Hematopoietic multipotent progenitor cell (in vitro differentiated cells): ENCODE measurements around the gene TTR. TPM values are rescaled to one million over a fixed set of nuclear protein-coding genes. Genes with fewer than 3 reads are reported as not detected.

Source experiments
- DNase-seq, 3 donors: peaks; one replicate each; pipeline ENCODE4 v3.0.0-alpha.2; 2011 to 2015; ENCODE audit warnings: low read depth in 2 of 3, low spot score in 2 of 3
- total RNA-seq: library from RNA; depleted of rRNA; stranded (reverse); fragments of >200 nt; gene quantifications from one replicate; pipeline ENCODE4 v1.2.3, GENCODE V29; 2012

TTR gene
- total RNA-seq, 1 donor: under 0.01 TPM

DNA sequence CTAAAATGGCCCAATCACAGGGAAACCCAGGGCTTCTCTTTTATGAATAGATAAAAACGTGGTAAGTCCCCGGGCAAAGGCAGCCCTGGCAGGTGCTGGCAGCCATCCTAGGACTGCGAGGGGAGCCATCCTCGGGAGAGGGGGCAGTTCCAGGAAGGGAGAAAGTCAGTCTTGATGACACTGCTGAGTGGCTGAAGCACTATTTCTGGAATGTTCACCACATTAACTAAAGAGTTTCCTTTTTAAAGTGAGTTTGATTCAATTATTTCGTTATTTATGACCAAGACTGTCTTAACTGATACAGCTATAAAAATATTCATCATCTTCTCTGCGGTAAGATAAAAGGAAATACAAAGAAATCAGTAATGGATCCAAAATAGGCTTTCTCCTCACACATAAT lies 20.4 kb downstream of the TTR start:
- DNase-seq: no peak

GRCh38 chr18:31614044-31614443 lies 22.4 kb downstream of the TTR start:
- no peak for DNase-seq

DNA sequence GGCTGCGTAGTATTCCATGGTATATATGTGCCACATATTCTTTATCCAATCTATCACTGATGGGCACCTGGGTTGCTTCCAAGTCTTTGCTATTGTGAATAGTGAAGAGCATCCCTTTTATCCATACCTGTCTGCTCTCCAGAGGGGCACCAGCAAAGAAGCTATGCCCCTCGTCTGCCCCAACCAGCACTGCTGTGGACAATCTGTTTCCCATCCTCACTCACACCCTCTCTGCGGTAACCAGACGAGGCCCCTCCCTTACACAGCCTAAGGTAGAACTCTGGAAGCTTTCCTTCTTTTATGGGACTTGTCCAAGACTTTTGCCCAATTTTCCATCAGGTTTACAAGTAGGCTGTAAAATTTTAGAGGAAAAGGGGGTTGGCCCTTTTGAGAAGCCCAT lies 24.9 kb downstream of the TTR start:
- DNase-seq: no peak

DNA sequence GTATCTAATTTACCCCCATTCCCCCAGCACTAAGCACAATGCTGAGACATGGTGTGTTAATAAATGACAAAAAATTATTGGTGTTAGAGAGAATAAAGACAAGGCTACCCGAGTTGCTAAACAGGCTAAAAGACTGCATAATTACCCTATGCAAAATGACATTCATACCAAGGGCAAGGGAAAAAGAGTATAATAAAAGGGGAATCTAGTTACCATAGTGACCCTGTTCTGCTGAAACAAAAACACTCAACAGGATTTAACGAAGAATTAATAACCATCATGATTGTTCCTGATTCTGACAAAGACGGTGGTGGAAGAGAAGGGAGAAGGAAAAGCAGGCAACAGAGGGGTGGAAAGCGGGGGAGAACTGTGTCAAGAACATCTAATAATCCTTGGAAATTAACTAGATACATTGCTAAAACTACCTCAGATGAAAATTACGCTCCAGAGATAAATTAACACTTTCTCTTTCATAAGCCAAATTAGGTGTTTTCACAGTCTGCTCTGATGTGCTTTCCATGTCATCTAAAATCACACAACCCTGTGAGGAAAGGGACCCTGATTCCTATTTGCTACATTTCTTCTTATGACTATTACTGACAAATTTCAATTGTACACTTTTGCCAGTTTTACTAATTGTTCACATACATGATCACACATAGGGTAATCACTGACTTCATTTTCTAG lies 25.5 kb downstream of the TTR start:
- DNase-seq: peak in 1 of 3 donors; percentile 60

DNA sequence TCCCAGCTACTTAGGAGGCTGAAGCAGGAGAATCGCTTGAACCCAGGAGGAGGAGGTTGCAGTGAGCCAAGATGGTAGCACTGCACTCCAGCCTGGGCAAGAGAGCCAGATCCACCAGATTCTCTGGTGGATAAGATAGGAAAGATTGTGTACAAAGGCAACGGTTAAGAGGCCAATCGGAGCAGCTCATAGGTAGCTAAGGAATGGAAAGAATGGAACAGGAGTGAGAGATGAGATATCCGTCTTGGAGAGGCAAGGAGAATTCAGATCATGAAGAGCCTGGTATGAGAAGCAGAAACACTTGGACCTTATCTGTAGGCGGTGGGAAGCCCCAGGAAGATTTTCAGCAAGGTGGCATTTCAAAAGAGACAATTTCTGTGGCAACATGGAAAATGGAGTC lies 27.1 kb downstream of the TTR start:
- no peak for DNase-seq

DNA sequence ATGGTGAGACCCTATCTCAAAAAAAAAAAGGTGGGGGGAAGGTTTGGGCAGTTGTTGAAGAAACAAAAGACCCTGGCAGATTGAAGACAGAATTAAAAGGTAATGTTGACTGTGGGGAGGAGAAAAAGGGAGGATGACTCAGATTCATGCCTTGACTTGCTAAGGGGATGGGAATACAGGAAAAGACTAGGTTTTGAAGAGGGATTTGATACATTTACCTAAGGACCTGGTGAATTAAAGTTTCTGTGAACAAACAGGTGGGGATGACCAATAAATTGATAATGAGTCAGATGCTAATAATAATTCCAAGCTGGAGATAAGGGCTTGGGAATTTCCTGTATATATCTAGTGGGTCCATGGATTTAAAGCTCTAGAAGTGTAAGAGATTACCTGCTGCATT lies 27.6 kb downstream of the TTR start:
- no peak for DNase-seq

GRCh38 chr18:31624892-31625640 lies 33.4 kb downstream of the TTR start:
- peak in 1 of 3 donors; percentile 12 for DNase-seq

GRCh38 chr18:31626409-31626808 lies 34.7 kb downstream of the TTR start:
- no peak for DNase-seq

GRCh38 chr18:31630549-31630948 lies 38.9 kb downstream of the TTR start:
- no peak for DNase-seq

DNA sequence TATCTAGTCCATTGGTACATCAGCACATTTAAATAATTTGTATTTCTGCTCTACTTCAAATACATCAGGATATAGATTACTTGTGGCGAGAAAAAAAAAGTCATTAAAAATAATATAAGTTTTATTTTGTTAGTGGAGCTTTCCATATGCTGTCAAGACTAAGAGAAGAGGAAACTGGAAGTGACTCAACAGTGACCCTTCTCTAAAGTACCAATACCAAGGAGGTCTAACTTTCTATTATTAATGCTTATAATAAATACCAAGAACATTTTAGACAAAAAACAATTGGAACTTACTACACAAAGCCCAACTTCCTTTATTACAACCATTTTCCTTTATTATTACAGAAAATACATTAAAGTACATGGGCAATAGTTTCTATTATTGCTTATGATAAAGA lies 39.8 kb downstream of the TTR start:
- no peak for DNase-seq

DNA sequence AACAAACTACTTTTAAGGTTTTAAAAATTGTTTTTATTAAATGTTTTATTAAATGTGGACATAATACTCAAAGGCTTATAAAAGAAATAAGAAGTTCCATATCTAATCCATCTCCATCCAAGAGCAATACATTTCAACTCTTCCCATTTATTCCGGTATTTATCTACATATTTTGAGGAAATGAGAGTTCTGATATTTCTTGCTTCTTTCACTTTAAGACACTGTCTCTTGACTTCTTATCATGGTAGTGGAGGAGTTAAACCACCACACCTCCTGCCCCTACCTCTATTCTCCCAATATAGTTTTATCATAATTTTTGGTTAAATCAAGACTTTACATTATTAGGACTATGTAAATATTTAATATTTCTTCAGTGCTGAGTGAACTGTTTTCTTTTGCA lies 40.7 kb downstream of the TTR start:
- no peak for DNase-seq

- DNase-seq: peak in 2 of 3 donors; percentile 50 to 73
Measured at GRCh38 chr18:31633392-31634330, 42.0 kb downstream of the TTR start.

DNA sequence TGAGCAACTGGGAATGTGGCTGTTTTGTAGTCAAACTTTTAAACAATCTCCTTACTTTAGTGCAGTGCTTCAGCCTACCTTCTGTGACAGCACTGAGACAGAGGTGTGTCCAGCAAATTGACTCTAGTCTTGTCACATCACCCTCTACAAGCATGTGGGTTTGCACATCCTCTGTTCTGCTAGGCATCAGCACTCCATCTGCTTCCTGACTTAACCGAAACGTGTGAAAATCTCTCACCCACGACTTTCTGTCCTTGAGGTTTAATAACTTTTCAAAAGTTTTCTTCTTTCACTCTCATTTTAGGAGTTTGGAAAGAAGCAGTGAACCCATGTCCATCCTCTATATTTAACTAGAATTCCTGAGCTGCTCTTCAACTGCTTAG lies 42.6 kb downstream of the TTR start:
- DNase-seq: peak in 2 of 3 donors; percentile 83 to 92

GRCh38 chr18:31636387-31636786 lies 44.7 kb downstream of the TTR start:
- no peak for DNase-seq

GRCh38 chr18:31637445-31637844 lies 45.8 kb downstream of the TTR start:
- DNase-seq: no peak

DNA sequence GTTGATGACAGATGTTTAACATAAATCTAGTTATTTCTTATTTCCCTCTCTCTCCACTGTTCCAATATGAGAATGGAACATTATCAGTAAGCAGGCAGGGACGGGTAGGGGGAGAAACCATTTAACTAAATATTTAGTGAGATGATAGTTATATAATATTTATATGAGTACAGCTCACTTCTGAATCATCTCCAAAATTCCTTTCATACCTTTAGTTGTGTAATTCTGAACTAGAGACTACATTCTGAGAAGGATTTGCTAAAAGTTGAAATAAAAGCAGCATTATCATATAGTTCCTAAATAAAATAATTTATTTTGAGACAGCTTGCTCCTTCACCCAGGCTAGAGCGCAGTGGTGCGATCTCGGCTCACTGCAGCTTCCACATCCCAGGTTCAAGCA lies 51.3 kb downstream of the TTR start:
- DNase-seq: no peak

GRCh38 chr18:31645411-31645810 lies 53.7 kb downstream of the TTR start:
- DNase-seq: no peak

DNA sequence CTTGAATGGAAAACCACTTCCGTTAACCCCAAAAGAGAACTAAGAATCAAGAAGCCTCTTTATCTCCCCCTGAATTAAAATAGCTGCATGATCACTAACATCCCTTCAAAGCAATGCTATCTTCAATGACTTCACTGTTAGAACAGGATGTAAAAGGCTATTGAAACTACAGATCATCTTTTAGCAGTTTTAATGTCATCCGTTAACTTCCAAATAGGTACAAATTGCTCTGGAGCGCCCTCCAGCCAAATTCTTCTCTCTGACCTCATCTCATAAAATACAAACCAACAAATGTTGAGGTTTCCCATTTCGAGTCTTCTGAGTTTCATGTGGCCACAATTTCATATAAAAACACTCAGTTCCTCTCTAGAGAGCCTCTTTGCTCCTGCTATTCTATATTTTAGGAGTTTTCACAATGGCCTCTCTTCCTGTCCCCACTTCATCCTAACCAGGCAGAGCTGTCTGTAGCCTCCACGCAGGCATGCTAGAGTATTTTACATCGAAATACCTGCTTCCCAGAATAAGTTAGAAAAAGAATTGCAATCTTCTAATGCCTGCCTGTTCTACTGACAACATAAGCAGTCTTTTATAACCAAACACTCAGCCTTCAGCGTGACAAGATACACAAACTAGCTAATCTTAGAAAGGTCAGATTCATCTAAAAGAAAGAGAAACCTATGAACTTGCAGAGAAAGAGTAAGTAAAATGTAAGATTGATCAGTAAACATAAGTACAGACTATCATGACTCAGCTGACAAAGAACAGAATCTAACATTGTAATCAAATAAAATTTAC lies 54.9 kb downstream of the TTR start:
- no peak for DNase-seq

DNA sequence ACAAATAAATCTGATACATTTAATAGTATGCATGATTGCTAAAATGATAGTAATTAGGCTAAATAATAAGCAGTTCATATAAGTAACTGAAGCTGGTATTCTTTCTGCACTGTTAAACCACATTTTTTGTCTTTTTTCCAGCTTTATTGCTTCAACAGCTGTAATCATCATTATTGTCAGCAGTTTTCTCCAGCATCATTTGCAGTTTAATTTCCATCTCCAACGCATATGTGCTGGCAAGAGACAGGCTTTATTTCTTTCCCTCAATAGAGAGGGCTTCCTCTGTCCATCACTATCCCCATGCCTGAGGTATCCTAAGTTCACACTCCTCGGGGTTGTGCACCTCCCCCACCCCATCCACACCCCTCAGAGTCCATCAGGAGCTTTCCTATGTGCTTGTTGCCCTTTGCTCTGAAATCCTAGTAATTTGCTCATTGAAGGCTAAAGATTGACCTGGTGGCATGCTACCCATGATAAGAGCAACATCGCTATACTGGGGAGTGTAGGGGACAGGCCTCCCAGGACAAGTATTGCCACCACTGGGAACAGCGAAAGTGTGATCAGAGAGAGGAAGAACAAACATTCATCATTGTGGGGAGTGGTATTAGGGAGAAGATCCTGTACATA lies 55.6 kb downstream of the TTR start:
- no peak for DNase-seq
